ENCODE measurements around the gene ENPEP. TPM values are rescaled to one million over a fixed set of nuclear protein-coding genes. Genes with fewer than 3 reads are reported as not detected.

ENPEP gene
- total RNA-seq, 2 experiments from 2014 or later, result 0.21 TPM; not detected in 1

GRCh38 chr4:110602061-110602460 is 126.1 kb downstream of the ENPEP start:
- CTCF ChIA-PET (ENCODE audit: unreplicated experiment), result no interaction called here
- Histone ChIP-seq H3K4me3 (ENCODE audit: low read depth, low read length, poor library complexity, severe bottlenecking) (no peak overlapping the region), H3K36me3 (ENCODE audit: insufficient read depth, low read length) (no peaks in the 10 kb centered on the region), H3K9me2 (ENCODE audit: insufficient read depth, low read length) (no peaks in the 10 kb centered on the region), H3K27ac (ENCODE audit: low read depth, low read length, poor library complexity, severe bottlenecking) (no peak overlapping the region), H3K4me2 (ENCODE audit: low read length) (no peak overlapping the region), H4K20me1 (ENCODE audit: insufficient read depth, low read length) (no peaks in the 10 kb centered on the region), H3K9me3 (ENCODE audit: low read length) (no peaks in the 10 kb centered on the region), H3K4me1 (ENCODE audit: insufficient read depth, low read length, poor library complexity, severe bottlenecking) (no peaks in the 10 kb centered on the region), H3K79me2 (ENCODE audit: insufficient read depth, low read depth, low read length) (no peaks in the 10 kb centered on the region), H2AFZ (ENCODE audit: low read length) (no peak overlapping the region)
- intact Hi-C loops (cut with micrococcal nuclease; ENCODE audit: unreplicated experiment), result no loop called here
- POLR2A ChIA-PET, result no interaction called here
- BruUV-seq (replicated peaks), result no TSS peak
- TF ChIP-seq CTCF (conservative IDR thresholded peaks at IDR 0.05; ENCODE audit: low read length) (no peak), EZH2phosphoT487 (IDR thresholded peaks at IDR 0.05; ENCODE audit: borderline replicate concordance, low read depth, low read length) (no peak)
- DNase-seq (ENCODE audit: low spot score), result no peak

GRCh38 chr4:110605077-110605476 is 129.1 kb downstream of the ENPEP start:
- intact Hi-C loops (cut with micrococcal nuclease; ENCODE audit: unreplicated experiment), result no loop called here
- Histone ChIP-seq H3K36me3 (ENCODE audit: insufficient read depth, low read length) (no peaks in the 10 kb centered on the region), H3K4me1 (ENCODE audit: insufficient read depth, low read length, poor library complexity, severe bottlenecking) (no peaks in the 10 kb centered on the region), H3K79me2 (ENCODE audit: insufficient read depth, low read depth, low read length) (no peaks in the 10 kb centered on the region), H3K4me3 (ENCODE audit: low read depth, low read length, poor library complexity, severe bottlenecking) (no peak overlapping the region), H3K9me2 (ENCODE audit: insufficient read depth, low read length) (no peaks in the 10 kb centered on the region), H3K4me2 (ENCODE audit: low read length) (no peak overlapping the region), H3K9me3 (ENCODE audit: low read length) (no peaks in the 10 kb centered on the region), H4K20me1 (ENCODE audit: insufficient read depth, low read length) (no peaks in the 10 kb centered on the region), H2AFZ (ENCODE audit: low read length) (no peak overlapping the region), H3K27ac (ENCODE audit: low read depth, low read length, poor library complexity, severe bottlenecking) (no peak overlapping the region)
- DNase-seq (ENCODE audit: low spot score), result no peak
- CTCF ChIA-PET (ENCODE audit: unreplicated experiment), result no interaction called here
- TF ChIP-seq EZH2phosphoT487 (IDR thresholded peaks at IDR 0.05; ENCODE audit: borderline replicate concordance, low read depth, low read length), result no peak
- no peak for TF ChIP-seq CTCF (conservative IDR thresholded peaks at IDR 0.05; ENCODE audit: low read length)
- no TSS peak for BruUV-seq (replicated peaks)
- POLR2A ChIA-PET, result interaction anchor here (0.7 kb wide), 1 partner anchor 10 kb away, joined by 4 read pairs; no protein-coding TSS in a partner anchor

- H3K27ac ChIP-seq (ENCODE audit: low read depth, low read length, poor library complexity, severe bottlenecking), result no peak overlapping the region
- POLR2A ChIA-PET, result no interaction called here
- intact Hi-C loops (cut with micrococcal nuclease; ENCODE audit: unreplicated experiment), result no loop called here
- no peak for DNase-seq (ENCODE audit: low spot score)
- H2AFZ ChIP-seq (ENCODE audit: low read length), result no peak overlapping the region
- H4K20me1 ChIP-seq (ENCODE audit: insufficient read depth, low read length), result no peaks in the 10 kb centered on the region
- no peaks in the 10 kb centered on the region for H3K9me3 ChIP-seq (ENCODE audit: low read length)
- H3K79me2 ChIP-seq (ENCODE audit: insufficient read depth, low read depth, low read length), result no peaks in the 10 kb centered on the region
- H3K4me2 ChIP-seq (ENCODE audit: low read length), result no peak overlapping the region
- H3K36me3 ChIP-seq (ENCODE audit: insufficient read depth, low read length), result no peaks in the 10 kb centered on the region
- H3K4me3 ChIP-seq (ENCODE audit: low read depth, low read length, poor library complexity, severe bottlenecking), result no peak overlapping the region
- H3K9me2 ChIP-seq (ENCODE audit: insufficient read depth, low read length), result no peaks in the 10 kb centered on the region
- no peak for TF ChIP-seq EZH2phosphoT487 (IDR thresholded peaks at IDR 0.05; ENCODE audit: borderline replicate concordance, low read depth, low read length)
- TF ChIP-seq CTCF (conservative IDR thresholded peaks at IDR 0.05; ENCODE audit: low read length), result no peak
- BruUV-seq (replicated peaks), result no TSS peak
- H3K4me1 ChIP-seq (ENCODE audit: insufficient read depth, low read length, poor library complexity, severe bottlenecking), result no peaks in the 10 kb centered on the region
- CTCF ChIA-PET (ENCODE audit: unreplicated experiment), result no interaction called here
Observed at GRCh38 chr4:110609044-110609750, 133.2 kb downstream of the ENPEP start.
